ENCODE measurements around the gene CXCL14.
A peak's percentile ranks its signal among the peaks of the same experiment; 100 is the strongest.

The CXCL14 gene

DNA sequence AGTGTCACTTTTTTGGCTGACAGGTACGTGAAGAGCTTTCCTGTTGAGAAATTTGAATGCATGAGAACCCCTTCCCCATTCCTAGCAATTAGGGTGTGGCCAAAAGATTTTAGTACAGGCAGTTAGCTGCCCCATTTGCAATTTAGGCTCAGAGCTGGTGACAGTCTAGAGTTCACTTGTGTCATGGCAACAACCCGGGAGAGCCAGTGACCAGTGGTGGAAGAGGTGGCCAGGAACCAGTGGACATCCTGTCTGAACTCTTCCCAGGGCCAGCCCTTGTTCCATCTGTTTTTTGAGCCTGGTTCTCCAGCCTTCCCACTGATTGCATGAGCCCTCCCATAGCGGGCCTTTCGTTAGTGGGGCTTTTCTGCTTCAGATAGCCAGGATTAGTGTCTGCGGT is 40.5 kb downstream of the CXCL14 start:
- H2BK12ac ChIP-seq (ENCODE audit: low read length): no peak overlapping the region
- H3K9me3 ChIP-seq (ENCODE audit: insufficient read depth, low read depth, low read length): peaks cover 14% of the 10 kb centered on the region
- H3K79me2 ChIP-seq (ENCODE audit: control insufficient read depth, insufficient read depth, low read length, poor library complexity): no peaks in the 10 kb centered on the region
- H3K27me3 ChIP-seq (ENCODE audit: insufficient read depth, low read length): peaks cover 73% of the 10 kb centered on the region
- H4K8ac ChIP-seq (ENCODE audit: low read depth, low read length): no peak overlapping the region
- H2BK120ac ChIP-seq (ENCODE audit: insufficient read depth, low read length, poor library complexity): no peak overlapping the region
- H3K4me3 ChIP-seq (ENCODE audit: low read depth, low read length): no peak overlapping the region
- no peaks in the 10 kb centered on the region for H3K79me1 ChIP-seq (ENCODE audit: low read length)
- H3K36me3 ChIP-seq (ENCODE audit: control insufficient read depth in 1 of 2, insufficient read depth in 2 of 2, low read length in 2 of 2): no peaks in the 10 kb centered on the region
- H4K12ac ChIP-seq (ENCODE audit: low read depth, low read length): no peak overlapping the region
- H2AFZ ChIP-seq (ENCODE audit: insufficient read depth, low read length, poor library complexity): no peak overlapping the region
- no peak overlapping the region for H2AK5ac ChIP-seq (ENCODE audit: low read length)
- no peak overlapping the region for H3K4me2 ChIP-seq (ENCODE audit: low read length)
- no peak overlapping the region for H3K18ac ChIP-seq (ENCODE audit: low read length)
- H3K14ac ChIP-seq (ENCODE audit: low read length): no peak overlapping the region
- WGBS (ENCODE audit: extremely low coverage, insufficient coverage, insufficient read length): no CpG with 5 or more reads among the region's 5 CpGs
- no peak overlapping the region for H3K4ac ChIP-seq (ENCODE audit: low read depth, low read length)
- DNase-seq: no peak
- no peak overlapping the region for H2BK5ac ChIP-seq (ENCODE audit: low read depth, low read length, poor library complexity)
- H3K9ac ChIP-seq (ENCODE audit: low read length): no peak overlapping the region
- H3K4me1 ChIP-seq (ENCODE audit: control insufficient read depth in 1 of 2, insufficient read depth in 2 of 2, low read length in 2 of 2): peaks cover 3 to 11% of the 10 kb centered on the region in 2 experiments
- H4K91ac ChIP-seq (ENCODE audit: low read depth, low read length): no peak overlapping the region
- H3K23ac ChIP-seq (ENCODE audit: low read length): no peak overlapping the region
- H3K27ac ChIP-seq (ENCODE audit: low read depth, low read length): no peak overlapping the region

- Histone ChIP-seq H3K27me3 (ENCODE audit: insufficient read depth, low read length) (peaks cover 75% of the 10 kb centered on the region), H3K4ac (ENCODE audit: low read depth, low read length) (no peak overlapping the region), H3K27ac (ENCODE audit: low read depth, low read length) (no peak overlapping the region), H3K23ac (ENCODE audit: low read length) (no peak overlapping the region), H3K9me3 (ENCODE audit: insufficient read depth, low read depth, low read length) (peaks cover 14% of the 10 kb centered on the region), H3K4me1 (ENCODE audit: control insufficient read depth in 1 of 2, insufficient read depth in 2 of 2, low read length in 2 of 2) (peaks cover 3 to 11% of the 10 kb centered on the region in 2 experiments), H3K4me3 (ENCODE audit: low read depth, low read length) (no peak overlapping the region), H3K18ac (ENCODE audit: low read length) (no peak overlapping the region), H3K79me1 (ENCODE audit: low read length) (no peaks in the 10 kb centered on the region), H4K91ac (ENCODE audit: low read depth, low read length) (no peak overlapping the region), H3K9ac (ENCODE audit: low read length) (no peak overlapping the region), H2AFZ (ENCODE audit: insufficient read depth, low read length, poor library complexity) (no peak overlapping the region), H3K14ac (ENCODE audit: low read length) (no peak overlapping the region), H3K79me2 (ENCODE audit: control insufficient read depth, insufficient read depth, low read length, poor library complexity) (no peaks in the 10 kb centered on the region), H4K8ac (ENCODE audit: low read depth, low read length) (no peak overlapping the region), H2BK120ac (ENCODE audit: insufficient read depth, low read length, poor library complexity) (no peak overlapping the region), H4K12ac (ENCODE audit: low read depth, low read length) (no peak overlapping the region), H3K36me3 (ENCODE audit: control insufficient read depth in 1 of 2, insufficient read depth in 2 of 2, low read length in 2 of 2) (no peaks in the 10 kb centered on the region), H2BK5ac (ENCODE audit: low read depth, low read length, poor library complexity) (no peak overlapping the region), H2BK12ac (ENCODE audit: low read length) (no peak overlapping the region), H3K4me2 (ENCODE audit: low read length) (no peak overlapping the region), H2AK5ac (ENCODE audit: low read length) (no peak overlapping the region)
- no CpG with 5 or more reads among the region's 2 CpGs for WGBS (ENCODE audit: extremely low coverage, insufficient coverage, insufficient read length)
- DNase-seq: no peak
Observed at GRCh38 chr5:135537745-135538144, 41.0 kb downstream of the CXCL14 start.

DNA sequence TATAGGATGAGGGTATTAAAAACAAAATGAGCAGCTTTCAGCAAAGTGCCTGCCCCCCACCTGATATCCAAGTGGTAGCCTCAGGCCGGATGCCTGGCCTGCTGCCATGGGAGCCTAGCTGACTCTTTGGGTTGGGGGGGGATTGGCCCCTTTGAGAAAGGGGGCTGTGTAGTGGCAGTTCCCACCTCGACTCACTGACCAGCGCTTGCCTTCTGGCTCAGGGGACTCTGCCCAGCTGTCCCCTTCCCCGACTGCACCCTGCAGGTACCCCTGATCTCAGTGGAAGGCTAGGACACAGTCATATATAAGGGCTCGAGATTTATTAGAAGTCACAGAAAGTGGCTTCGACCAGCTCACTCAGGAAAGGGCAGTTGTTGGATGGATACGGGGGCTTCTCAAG is 41.5 kb downstream of the CXCL14 start:
- Histone ChIP-seq H3K18ac (ENCODE audit: low read length) (no peak overlapping the region), H3K4me2 (ENCODE audit: low read length) (no peak overlapping the region), H4K91ac (ENCODE audit: low read depth, low read length) (no peak overlapping the region), H4K8ac (ENCODE audit: low read depth, low read length) (no peak overlapping the region), H3K79me1 (ENCODE audit: low read length) (no peaks in the 10 kb centered on the region), H3K23ac (ENCODE audit: low read length) (no peak overlapping the region), H3K14ac (ENCODE audit: low read length) (no peak overlapping the region), H3K36me3 (ENCODE audit: control insufficient read depth in 1 of 2, insufficient read depth in 2 of 2, low read length in 2 of 2) (no peaks in the 10 kb centered on the region), H2BK5ac (ENCODE audit: low read depth, low read length, poor library complexity) (no peak overlapping the region), H2AK5ac (ENCODE audit: low read length) (no peak overlapping the region), H3K4me1 (ENCODE audit: control insufficient read depth in 1 of 2, insufficient read depth in 2 of 2, low read length in 2 of 2) (peaks cover 3 to 11% of the 10 kb centered on the region in 2 experiments), H3K79me2 (ENCODE audit: control insufficient read depth, insufficient read depth, low read length, poor library complexity) (no peaks in the 10 kb centered on the region), H2BK12ac (ENCODE audit: low read length) (no peak overlapping the region), H2BK120ac (ENCODE audit: insufficient read depth, low read length, poor library complexity) (no peak overlapping the region), H4K12ac (ENCODE audit: low read depth, low read length) (no peak overlapping the region), H3K4ac (ENCODE audit: low read depth, low read length) (no peak overlapping the region), H3K9me3 (ENCODE audit: insufficient read depth, low read depth, low read length) (peaks cover 14% of the 10 kb centered on the region), H3K9ac (ENCODE audit: low read length) (no peak overlapping the region), H3K4me3 (ENCODE audit: low read depth, low read length) (no peak overlapping the region), H3K27me3 (ENCODE audit: insufficient read depth, low read length) (peaks cover 73% of the 10 kb centered on the region), H2AFZ (ENCODE audit: insufficient read depth, low read length, poor library complexity) (no peak overlapping the region), H3K27ac (ENCODE audit: low read depth, low read length) (no peak overlapping the region)
- no CpG with 5 or more reads among the region's 7 CpGs for WGBS (ENCODE audit: extremely low coverage, insufficient coverage, insufficient read length)
- DNase-seq: no peak

- no peak within 1 kb of the TSS for H3K4ac ChIP-seq (ENCODE audit: low read depth, low read length)
- H4K8ac ChIP-seq (ENCODE audit: low read depth, low read length): no peak within 1 kb of the TSS
- no peak for DNase-seq
- H2BK5ac ChIP-seq (ENCODE audit: low read depth, low read length, poor library complexity): no peak within 1 kb of the TSS
- H3K27me3 ChIP-seq (ENCODE audit: insufficient read depth, low read length): peaks cover 69% of the 10 kb centered on the region
- no peaks in the 10 kb centered on the region for H3K79me1 ChIP-seq (ENCODE audit: low read length)
- H3K4me3 ChIP-seq (ENCODE audit: low read depth, low read length): peak within 1 kb of the TSS; percentile 57
- peaks cover 3 to 11% of the 10 kb centered on the region in 2 experiments for H3K4me1 ChIP-seq (ENCODE audit: control insufficient read depth in 1 of 2, insufficient read depth in 2 of 2, low read length in 2 of 2)
- WGBS (ENCODE audit: extremely low coverage, insufficient coverage, insufficient read length): no CpG with 5 or more reads among the region's 74 CpGs
- no peak within 1 kb of the TSS for H4K12ac ChIP-seq (ENCODE audit: low read depth, low read length)
- no peaks in the 10 kb centered on the region for H3K79me2 ChIP-seq (ENCODE audit: control insufficient read depth, insufficient read depth, low read length, poor library complexity)
- no peak within 1 kb of the TSS for H2AK5ac ChIP-seq (ENCODE audit: low read length)
- H2BK120ac ChIP-seq (ENCODE audit: insufficient read depth, low read length, poor library complexity): no peak within 1 kb of the TSS
- H2AFZ ChIP-seq (ENCODE audit: insufficient read depth, low read length, poor library complexity): no peak within 1 kb of the TSS
- no peaks in the 10 kb centered on the region for H3K36me3 ChIP-seq (ENCODE audit: control insufficient read depth in 1 of 2, insufficient read depth in 2 of 2, low read length in 2 of 2)
- no peak within 1 kb of the TSS for H3K14ac ChIP-seq (ENCODE audit: low read length)
- H3K9me3 ChIP-seq (ENCODE audit: insufficient read depth, low read depth, low read length): peaks cover 9% of the 10 kb centered on the region
- no peak within 1 kb of the TSS for H3K23ac ChIP-seq (ENCODE audit: low read length)
- no peak within 1 kb of the TSS for H4K91ac ChIP-seq (ENCODE audit: low read depth, low read length)
- no peak within 1 kb of the TSS for H3K9ac ChIP-seq (ENCODE audit: low read length)
- no peak within 1 kb of the TSS for H3K18ac ChIP-seq (ENCODE audit: low read length)
- peak within 1 kb of the TSS; percentile 41 for H3K4me2 ChIP-seq (ENCODE audit: low read length)
- H3K27ac ChIP-seq (ENCODE audit: low read depth, low read length): no peak within 1 kb of the TSS
- no peak within 1 kb of the TSS for H2BK12ac ChIP-seq (ENCODE audit: low read length)
Observed at GRCh38 chr5:135535820-135536801, 42.7 kb downstream of the CXCL14 start, which contains the start of gene NEUROG1. Gene NEUROG1 (minus strand): TSS chr5:135535964. CDS start chr5:135535690, 274 bp downstream.
